Measurements from ENCODE around the gene KRT73. TPM values are rescaled to one million over a fixed set of nuclear protein-coding genes. Genes with fewer than 3 reads are reported as not detected.

Gene KRT73
- total RNA-seq, 1 donor from 2014 or later, result not detected

GRCh38 chr12:52658196-52658595, 39.8 kb upstream of the KRT73 start:
- no peaks in the 10 kb centered on the region for H3K9me3 Mint-ChIP-seq
- no peak for TF ChIP-seq CTCF (IDR thresholded peaks at IDR 0.05; ENCODE audit: unreplicated experiment)
- H3K27ac Mint-ChIP-seq, result no peak overlapping the region
- H3K36me3 Mint-ChIP-seq, result no peaks in the 10 kb centered on the region
- H3K27me3 Mint-ChIP-seq (ENCODE audit: low read depth), result peaks cover 76% of the 10 kb centered on the region
- H3K4me3 Mint-ChIP-seq, result no peak overlapping the region
- DNase-seq (ENCODE audit: low spot score in 2 of 2, unreplicated experiment in 2 of 2), result no peak
- H3K4me1 Mint-ChIP-seq, result peaks cover 4% of the 10 kb centered on the region

GRCh38 chr12:52657250-52657902, 39.0 kb upstream of the KRT73 start:
- Mint-ChIP-seq H3K27ac (no peak overlapping the region), H3K4me3 (no peak overlapping the region), H3K36me3 (no peaks in the 10 kb centered on the region), H3K9me3 (peaks cover 3% of the 10 kb centered on the region), H3K27me3 (ENCODE audit: low read depth) (peaks cover 76% of the 10 kb centered on the region), H3K4me1 (peaks cover 4% of the 10 kb centered on the region)
- no peak for DNase-seq (ENCODE audit: low spot score in 2 of 2, unreplicated experiment in 2 of 2)
- TF ChIP-seq CTCF (IDR thresholded peaks at IDR 0.05; ENCODE audit: unreplicated experiment), result no peak

- no peak for DNase-seq (ENCODE audit: low spot score in 2 of 2, unreplicated experiment in 2 of 2)
- no peak overlapping the region for H3K27ac Mint-ChIP-seq
- H3K4me3 Mint-ChIP-seq, result no peak overlapping the region
- H3K27me3 Mint-ChIP-seq (ENCODE audit: low read depth), result peaks cover 78% of the 10 kb centered on the region
- no peak for TF ChIP-seq CTCF (IDR thresholded peaks at IDR 0.05; ENCODE audit: unreplicated experiment)
- H3K9me3 Mint-ChIP-seq, result peaks cover 6% of the 10 kb centered on the region
- H3K4me1 Mint-ChIP-seq, result peaks cover 4% of the 10 kb centered on the region
- no peaks in the 10 kb centered on the region for H3K36me3 Mint-ChIP-seq
Observed at GRCh38 chr12:52656616-52657015, 38.3 kb upstream of the KRT73 start.

- no peak overlapping the region for H3K27ac Mint-ChIP-seq
- H3K9me3 Mint-ChIP-seq, result peaks cover 6% of the 10 kb centered on the region
- peaks cover 83% of the 10 kb centered on the region for H3K27me3 Mint-ChIP-seq (ENCODE audit: low read depth)
- TF ChIP-seq CTCF (IDR thresholded peaks at IDR 0.05; ENCODE audit: unreplicated experiment), result no peak
- H3K36me3 Mint-ChIP-seq, result no peaks in the 10 kb centered on the region
- no peak for DNase-seq (ENCODE audit: low spot score in 2 of 2, unreplicated experiment in 2 of 2)
- H3K4me3 Mint-ChIP-seq, result no peak overlapping the region
- peaks cover 4% of the 10 kb centered on the region for H3K4me1 Mint-ChIP-seq
Observed at GRCh38 chr12:52655720-52656124, 37.4 kb upstream of the KRT73 start.

- Mint-ChIP-seq H3K27ac (no peak overlapping the region), H3K4me3 (no peak overlapping the region), H3K27me3 (ENCODE audit: low read depth) (peaks cover 86% of the 10 kb centered on the region), H3K36me3 (no peaks in the 10 kb centered on the region), H3K4me1 (peaks cover 4% of the 10 kb centered on the region), H3K9me3 (peaks cover 6% of the 10 kb centered on the region)
- DNase-seq (ENCODE audit: low spot score in 2 of 2, unreplicated experiment in 2 of 2), result no peak
- TF ChIP-seq CTCF (IDR thresholded peaks at IDR 0.05; ENCODE audit: unreplicated experiment), result no peak
Observed at GRCh38 chr12:52655251-52655650, 36.9 kb upstream of the KRT73 start.

All from mesothelial cell of epicardium (in vitro differentiated cells).